ENCODE results near the gene RGMA. TPM values are rescaled to one million over a fixed set of nuclear protein-coding genes. Genes with fewer than 3 reads are reported as not detected.

RGMA gene
- total and polyA plus RNA-seq, 2 experiments from 2014 or later, result 34.2 to 36.5 TPM

GRCh38 chr15:93076875-93077274 is 12.1 kb downstream of the RGMA start:
- Histone ChIP-seq H3K36me3 (ENCODE audit: insufficient read depth) (no peaks in the 10 kb centered on the region), H2AFZ (no peak overlapping the region), H3K4me2 (no peak overlapping the region), H3K27ac (ENCODE audit: low read depth) (no peak overlapping the region), H3K9me2 (ENCODE audit: insufficient read depth) (no peaks in the 10 kb centered on the region), H3K27me3 (ENCODE audit: insufficient read depth) (peaks cover 20% of the 10 kb centered on the region), H3F3A (replicated peaks; ENCODE audit: low read depth) (peaks cover 4% of the 10 kb centered on the region), H3K4me3 (no peak overlapping the region), H3K79me2 (replicated peaks; ENCODE audit: insufficient read depth) (peaks cover 44% of the 10 kb centered on the region), H3K4me1 (ENCODE audit: insufficient read depth) (peaks cover 18% of the 10 kb centered on the region), H4K20me1 (replicated peaks; ENCODE audit: insufficient read depth) (no peaks in the 10 kb centered on the region; the same call in 1 of the 2 replicates)
- DNase-seq (ENCODE audit: low spot score) (no peak), ATAC-seq (no peak)
- Mint-ChIP-seq H3K27ac (no peak overlapping the region), H3K9me3 (no peaks in the 10 kb centered on the region), H3K4me3 (no peak overlapping the region), H3K27me3 (ENCODE audit: insufficient read depth, low read depth, poor library complexity) (peaks cover 14% of the 10 kb centered on the region), H3K4me1 (peaks cover 40% of the 10 kb centered on the region), H3K36me3 (ENCODE audit: low read depth) (peaks cover 4% of the 10 kb centered on the region; the same call in 1 of the 3 replicates)
- no peak for TF ChIP-seq CREB1 (CRISPR knock-in tag; IDR thresholded peaks at IDR 0.05; ENCODE audit: low read depth)
- TF ChIP-seq EZH2phosphoT487 (IDR thresholded peaks at IDR 0.05; ENCODE audit: unreplicated experiment), result no peak
- peak; percentile 18 to 31; a peak in 3 of 4 replicates for TF ChIP-seq CTCF (conservative IDR thresholded peaks at IDR 0.05; ENCODE audit: low read depth in 2 of 2)
- no peak for TF ChIP-seq ZNF331 (CRISPR knock-in tag; IDR thresholded peaks at IDR 0.05; ENCODE audit: low read depth)
- TF ChIP-seq, protein P1, sequence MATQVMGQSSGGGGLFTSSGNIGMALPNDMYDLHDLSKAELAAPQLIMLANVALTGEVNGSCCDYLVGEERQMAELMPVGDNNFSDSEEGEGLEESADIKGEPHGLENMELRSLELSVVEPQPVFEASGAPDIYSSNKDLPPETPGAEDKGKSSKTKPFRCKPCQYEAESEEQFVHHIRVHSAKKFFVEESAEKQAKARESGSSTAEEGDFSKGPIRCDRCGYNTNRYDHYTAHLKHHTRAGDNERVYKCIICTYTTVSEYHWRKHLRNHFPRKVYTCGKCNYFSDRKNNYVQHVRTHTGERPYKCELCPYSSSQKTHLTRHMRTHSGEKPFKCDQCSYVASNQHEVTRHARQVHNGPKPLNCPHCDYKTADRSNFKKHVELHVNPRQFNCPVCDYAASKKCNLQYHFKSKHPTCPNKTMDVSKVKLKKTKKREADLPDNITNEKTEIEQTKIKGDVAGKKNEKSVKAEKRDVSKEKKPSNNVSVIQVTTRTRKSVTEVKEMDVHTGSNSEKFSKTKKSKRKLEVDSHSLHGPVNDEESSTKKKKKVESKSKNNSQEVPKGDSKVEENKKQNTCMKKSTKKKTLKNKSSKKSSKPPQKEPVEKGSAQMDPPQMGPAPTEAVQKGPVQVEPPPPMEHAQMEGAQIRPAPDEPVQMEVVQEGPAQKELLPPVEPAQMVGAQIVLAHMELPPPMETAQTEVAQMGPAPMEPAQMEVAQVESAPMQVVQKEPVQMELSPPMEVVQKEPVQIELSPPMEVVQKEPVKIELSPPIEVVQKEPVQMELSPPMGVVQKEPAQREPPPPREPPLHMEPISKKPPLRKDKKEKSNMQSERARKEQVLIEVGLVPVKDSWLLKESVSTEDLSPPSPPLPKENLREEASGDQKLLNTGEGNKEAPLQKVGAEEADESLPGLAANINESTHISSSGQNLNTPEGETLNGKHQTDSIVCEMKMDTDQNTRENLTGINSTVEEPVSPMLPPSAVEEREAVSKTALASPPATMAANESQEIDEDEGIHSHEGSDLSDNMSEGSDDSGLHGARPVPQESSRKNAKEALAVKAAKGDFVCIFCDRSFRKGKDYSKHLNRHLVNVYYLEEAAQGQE (IDR thresholded peaks at IDR 0.05; ENCODE audit: unreplicated experiment), result no peak
- TF ChIP-seq, protein P2, sequence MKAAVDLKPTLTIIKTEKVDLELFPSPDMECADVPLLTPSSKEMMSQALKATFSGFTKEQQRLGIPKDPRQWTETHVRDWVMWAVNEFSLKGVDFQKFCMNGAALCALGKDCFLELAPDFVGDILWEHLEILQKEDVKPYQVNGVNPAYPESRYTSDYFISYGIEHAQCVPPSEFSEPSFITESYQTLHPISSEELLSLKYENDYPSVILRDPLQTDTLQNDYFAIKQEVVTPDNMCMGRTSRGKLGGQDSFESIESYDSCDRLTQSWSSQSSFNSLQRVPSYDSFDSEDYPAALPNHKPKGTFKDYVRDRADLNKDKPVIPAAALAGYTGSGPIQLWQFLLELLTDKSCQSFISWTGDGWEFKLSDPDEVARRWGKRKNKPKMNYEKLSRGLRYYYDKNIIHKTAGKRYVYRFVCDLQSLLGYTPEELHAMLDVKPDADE (IDR thresholded peaks at IDR 0.05), result no peak
- TF ChIP-seq ZNF114 (CRISPR knock-in tag; IDR thresholded peaks at IDR 0.05), result no peak
- TF ChIP-seq STAT1 (IDR thresholded peaks at IDR 0.05; ENCODE audit: unreplicated experiment), result no peak
- no peak for TF ChIP-seq NANOG (IDR thresholded peaks at IDR 0.05; ENCODE audit: borderline replicate concordance)

- Histone ChIP-seq H3K4me3 (no peak overlapping the region), H3F3A (replicated peaks; ENCODE audit: low read depth) (peaks cover 4% of the 10 kb centered on the region), H2AFZ (no peak overlapping the region), H3K27me3 (ENCODE audit: insufficient read depth) (peaks cover 20% of the 10 kb centered on the region), H4K20me1 (replicated peaks; ENCODE audit: insufficient read depth) (no peaks in the 10 kb centered on the region; the same call in 1 of the 2 replicates), H3K9me2 (ENCODE audit: insufficient read depth) (no peaks in the 10 kb centered on the region), H3K27ac (ENCODE audit: low read depth) (no peak overlapping the region), H3K36me3 (ENCODE audit: insufficient read depth) (no peaks in the 10 kb centered on the region), H3K4me2 (no peak overlapping the region), H3K4me1 (ENCODE audit: insufficient read depth) (peaks cover 21% of the 10 kb centered on the region), H3K79me2 (replicated peaks; ENCODE audit: insufficient read depth) (peaks cover 49% of the 10 kb centered on the region)
- H3K36me3 Mint-ChIP-seq (ENCODE audit: low read depth), result peaks cover 4% of the 10 kb centered on the region; the same call in 1 of the 3 replicates
- peaks cover 14% of the 10 kb centered on the region for H3K27me3 Mint-ChIP-seq (ENCODE audit: insufficient read depth, low read depth, poor library complexity)
- no peaks in the 10 kb centered on the region for H3K9me3 Mint-ChIP-seq
- DNase-seq (ENCODE audit: low spot score) (no peak), ATAC-seq (no peak)
- H3K27ac Mint-ChIP-seq, result no peak overlapping the region
- no peak overlapping the region for H3K4me3 Mint-ChIP-seq
- H3K4me1 Mint-ChIP-seq, result peaks cover 44% of the 10 kb centered on the region
- TF ChIP-seq POLR2AphosphoS5 (IDR thresholded peaks at IDR 0.05; ENCODE audit: low read depth) (no peak), NANOG (IDR thresholded peaks at IDR 0.05; ENCODE audit: borderline replicate concordance) (no peak), CTCF (conservative IDR thresholded peaks at IDR 0.05; ENCODE audit: low read depth in 2 of 2) (no peak)
- TF ChIP-seq, protein P2 (IDR thresholded peaks at IDR 0.05), result no peak
Measured at GRCh38 chr15:93076217-93076616, 12.8 kb downstream of the RGMA start.

Data from GM23338 (cell line).